Stimulated activated CD4-positive, alpha-beta T cell treated with anti-CD3 and anti-CD28 coated beads, Interleukin-15, amount 100 ng/mL, for 1 hour (primary cell): Measurements from ENCODE around the gene ANKFN1.

ENCODE experiments used
- DNase-seq, 2 donors: peaks; one replicate each; pipeline ENCODE4 v3.0.0-alpha.2; 2020; ENCODE audit warnings: low read depth in 1 of 2, low spot score in 1 of 2

The ANKFN1 gene

DNA sequence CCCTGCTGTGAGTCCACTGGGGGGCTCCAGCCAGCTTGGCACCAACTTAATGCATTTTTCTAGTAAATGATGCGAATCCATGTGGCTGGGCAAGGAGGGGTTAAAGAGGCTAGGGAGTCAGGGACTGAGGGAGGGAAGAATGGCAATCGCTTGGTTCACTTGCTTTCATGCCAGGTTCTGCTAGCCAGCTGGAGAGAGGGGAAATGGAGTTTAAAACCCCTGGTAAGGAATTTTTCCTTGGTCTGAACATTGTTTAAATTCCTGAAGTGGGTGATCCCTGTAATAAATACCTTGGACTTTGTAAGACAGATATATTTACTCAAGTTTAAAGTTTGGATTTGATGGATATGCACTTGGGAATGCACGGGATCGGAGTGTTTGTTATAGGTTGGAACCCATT, 22.8 kb downstream of the ANKFN1 start:
- no peak for DNase-seq

DNA sequence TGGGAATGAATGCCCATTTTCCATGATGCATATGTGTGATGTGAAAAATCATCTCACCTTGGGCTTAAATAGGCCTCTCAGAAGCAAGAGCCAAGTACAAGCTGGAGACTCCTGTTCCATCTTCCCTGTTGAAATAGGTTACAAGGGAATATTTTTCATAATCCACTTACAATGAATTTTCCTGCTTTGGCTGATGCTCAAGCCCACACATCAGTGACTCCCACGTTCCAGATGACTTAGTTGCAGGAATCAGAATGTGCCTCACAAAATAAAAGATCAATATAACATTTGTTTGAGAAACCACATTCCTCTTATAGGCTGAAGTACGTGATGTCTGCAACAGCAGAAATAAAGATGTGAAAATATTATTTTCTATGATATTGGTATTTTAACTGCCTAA, 24.1 kb downstream of the ANKFN1 start:
- no peak for DNase-seq

DNA sequence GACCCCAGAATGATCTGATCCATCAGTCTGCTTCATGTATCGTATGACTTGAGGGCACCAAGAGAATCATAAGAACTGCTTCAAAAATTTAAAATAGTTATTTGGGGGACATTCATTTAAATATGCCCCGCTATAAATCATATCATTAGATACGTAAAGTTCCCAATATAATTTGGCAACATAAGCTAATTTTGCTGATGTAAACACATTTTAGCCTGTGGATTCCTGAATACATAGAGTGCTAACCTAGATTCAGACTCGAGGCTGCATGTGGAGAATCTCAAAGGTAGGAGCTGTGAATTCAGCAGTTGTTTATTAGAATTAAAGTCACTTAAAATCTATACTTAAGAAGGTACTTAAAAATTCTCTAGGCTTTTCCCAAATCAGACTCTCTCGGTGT, 24.9 kb downstream of the ANKFN1 start:
- no peak for DNase-seq

DNA sequence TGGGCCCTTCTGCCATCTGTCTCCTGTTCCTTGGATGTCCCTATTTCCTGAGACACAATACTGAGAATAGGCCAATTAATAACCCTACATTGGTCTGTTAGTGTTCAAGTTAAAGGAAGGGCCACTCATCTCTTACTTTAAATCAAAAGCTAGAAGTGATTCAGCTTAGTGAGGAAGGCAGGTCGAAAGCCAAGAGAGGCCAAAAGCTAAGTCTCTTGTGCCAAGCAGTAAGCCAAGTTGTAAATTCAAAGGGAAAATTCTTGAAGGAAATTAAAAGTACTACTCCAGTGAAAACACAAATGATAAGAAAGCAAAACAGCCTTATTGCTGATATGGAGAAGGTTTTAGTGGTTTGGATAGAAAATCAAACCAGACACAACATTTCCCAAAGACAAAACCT, 28.8 kb downstream of the ANKFN1 start:
- no peak for DNase-seq

DNA sequence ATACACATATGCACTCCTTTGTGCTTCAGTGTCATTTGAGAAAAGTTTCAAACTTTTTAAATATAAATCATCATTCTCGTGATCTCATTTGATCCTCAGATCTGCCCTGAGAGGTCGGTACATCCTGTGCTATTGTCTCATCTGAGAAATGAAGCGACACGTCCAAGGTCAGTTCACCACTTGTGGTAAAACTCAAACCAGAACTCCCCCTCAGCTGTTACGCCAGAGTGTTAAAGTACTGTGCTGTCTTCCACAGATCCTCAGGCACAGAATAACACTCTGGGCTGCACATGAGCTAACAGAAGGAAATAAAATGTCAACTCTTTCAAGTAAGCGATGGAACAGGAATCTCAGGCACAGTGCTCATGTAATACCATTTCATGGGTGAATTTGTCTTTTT, 31.4 kb downstream of the ANKFN1 start:
- DNase-seq, result no peak

DNA sequence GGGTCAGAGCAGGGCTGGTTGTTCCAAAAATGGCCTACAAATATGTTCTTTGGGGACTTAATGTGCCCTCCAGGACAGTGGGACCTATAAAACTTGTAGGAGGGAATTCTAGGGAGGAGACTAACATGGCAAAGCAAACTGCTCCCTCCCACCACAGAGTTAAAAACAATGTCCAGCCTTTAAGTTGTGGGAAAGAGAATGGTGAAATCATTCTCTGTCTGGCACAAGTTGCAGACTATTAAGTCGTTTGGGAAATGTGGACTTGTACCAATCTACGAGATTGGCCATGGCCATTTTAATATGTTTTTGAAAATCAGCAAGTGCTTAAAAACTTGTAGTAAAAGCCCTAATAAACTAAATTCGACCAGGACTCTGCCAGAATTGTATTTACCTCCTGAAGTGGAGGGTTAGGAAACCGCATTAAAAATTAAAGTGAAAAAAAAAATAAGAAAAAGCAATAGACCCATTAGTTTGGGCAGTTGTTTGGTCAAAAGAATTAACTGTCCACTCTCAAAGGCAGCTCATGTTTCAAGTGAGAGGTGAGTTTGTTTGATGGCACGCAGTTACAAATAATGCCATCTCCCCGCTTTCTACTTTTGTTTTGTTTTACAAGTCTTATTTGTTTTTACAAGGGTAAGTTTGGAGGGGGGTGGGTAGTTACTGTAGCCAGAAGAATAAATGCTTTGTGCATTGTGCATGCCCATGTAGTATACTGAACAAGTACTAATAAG, 32.4 kb downstream of the ANKFN1 start:
- DNase-seq, result no peak

DNA sequence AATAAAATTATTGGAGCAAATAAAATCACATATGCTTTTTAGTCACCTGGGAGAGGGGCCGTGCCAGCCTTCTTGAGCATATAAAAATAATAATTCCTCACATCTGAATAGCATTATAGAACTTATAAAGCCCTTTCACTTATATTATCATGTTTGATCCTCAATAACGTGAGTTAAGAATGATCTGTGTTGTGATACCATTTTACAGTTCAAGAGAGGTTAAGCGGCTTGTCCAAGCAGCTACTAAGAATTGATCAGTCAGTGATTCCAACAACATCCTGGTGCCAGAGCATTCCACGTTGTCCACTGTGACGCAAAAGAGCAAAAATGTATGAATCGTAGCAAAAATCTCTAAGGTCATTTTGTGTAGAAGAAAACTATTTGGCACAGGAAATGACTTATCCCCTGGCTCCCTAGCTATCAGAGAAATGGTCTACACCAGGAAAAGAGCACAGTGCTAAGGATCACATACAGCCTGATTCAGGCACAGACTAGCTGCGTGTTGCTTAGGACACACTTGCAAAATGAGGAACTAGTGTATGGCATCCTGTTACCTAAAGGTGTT, 33.0 kb downstream of the ANKFN1 start:
- DNase-seq, result no peak

DNA sequence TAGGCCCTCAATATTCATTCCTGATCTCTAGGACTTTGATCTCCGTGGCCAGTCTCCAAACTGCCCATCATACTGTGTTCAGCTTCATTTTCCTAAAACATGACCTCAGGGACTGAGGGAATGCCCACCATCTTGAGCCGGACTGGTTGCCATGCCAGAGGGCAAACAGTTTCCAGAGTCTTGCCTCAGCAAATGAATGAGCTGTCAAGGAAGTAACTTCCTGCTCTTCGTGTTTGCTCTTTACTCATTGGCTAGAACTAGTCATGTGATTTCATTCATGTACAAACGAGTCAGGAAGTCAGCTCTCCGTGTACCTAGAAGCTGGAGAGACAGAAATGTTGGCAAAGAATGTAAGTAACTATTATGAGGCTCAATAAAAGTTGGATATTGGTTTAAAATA, 50.2 kb downstream of the ANKFN1 start:
- no peak for DNase-seq

DNA sequence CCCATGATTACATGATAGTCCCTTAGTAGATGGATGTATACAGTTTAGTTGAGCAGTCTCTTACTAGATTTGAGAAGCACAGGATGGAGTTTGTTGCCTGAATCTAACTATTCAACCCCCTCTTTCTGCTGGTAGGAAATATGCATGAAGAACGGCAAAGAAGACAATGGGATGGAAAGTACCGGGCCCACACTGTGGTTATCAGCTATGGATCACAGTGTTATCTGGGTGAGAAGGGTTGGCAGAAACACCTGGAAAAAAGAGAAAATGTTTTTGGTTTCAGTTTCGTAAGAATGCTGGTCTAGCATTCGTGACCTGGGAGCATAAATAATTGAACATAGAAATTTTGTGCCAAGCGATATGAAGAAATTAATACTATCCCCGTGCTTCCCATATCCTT, 53.1 kb downstream of the ANKFN1 start:
- no peak for DNase-seq

DNA sequence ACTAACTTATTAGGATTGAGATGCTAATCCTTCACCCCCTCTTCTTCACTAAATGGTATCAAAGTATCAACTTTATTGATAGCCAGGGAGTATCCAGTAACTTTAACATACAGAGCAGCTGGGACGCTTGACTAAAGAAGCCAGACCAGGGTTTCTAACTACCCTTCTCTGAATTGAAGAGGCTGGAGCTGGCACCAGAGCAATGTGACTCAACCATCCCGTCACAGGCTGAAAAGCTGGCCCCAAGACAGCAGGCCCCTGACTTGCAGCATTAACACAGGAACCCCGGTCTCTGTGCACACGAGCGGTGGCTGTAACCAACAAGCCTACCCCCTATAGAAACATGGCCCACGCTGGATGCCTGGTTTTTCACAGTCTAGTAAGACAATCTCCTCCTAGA, 59.8 kb downstream of the ANKFN1 start:
- DNase-seq, result no peak

DNA sequence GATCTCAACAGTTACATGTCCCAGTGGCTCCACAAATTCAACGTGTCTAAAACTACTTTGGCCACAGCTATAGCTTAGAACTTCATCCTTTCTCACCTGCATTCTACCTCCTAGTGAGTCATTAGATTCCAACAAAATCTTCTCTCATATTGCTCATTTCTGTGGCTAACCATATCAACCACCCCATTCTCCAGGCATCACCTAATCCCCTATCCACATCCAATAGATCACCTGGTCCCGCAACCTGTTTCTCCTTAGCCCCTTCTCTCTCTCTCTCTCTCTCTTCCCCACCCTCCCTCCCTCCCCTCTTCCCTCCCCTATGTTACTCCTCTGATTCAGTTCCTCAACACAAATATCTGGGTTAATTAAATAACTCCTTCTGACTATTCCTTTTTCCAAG, 64.6 kb downstream of the ANKFN1 start:
- no peak for DNase-seq

DNA sequence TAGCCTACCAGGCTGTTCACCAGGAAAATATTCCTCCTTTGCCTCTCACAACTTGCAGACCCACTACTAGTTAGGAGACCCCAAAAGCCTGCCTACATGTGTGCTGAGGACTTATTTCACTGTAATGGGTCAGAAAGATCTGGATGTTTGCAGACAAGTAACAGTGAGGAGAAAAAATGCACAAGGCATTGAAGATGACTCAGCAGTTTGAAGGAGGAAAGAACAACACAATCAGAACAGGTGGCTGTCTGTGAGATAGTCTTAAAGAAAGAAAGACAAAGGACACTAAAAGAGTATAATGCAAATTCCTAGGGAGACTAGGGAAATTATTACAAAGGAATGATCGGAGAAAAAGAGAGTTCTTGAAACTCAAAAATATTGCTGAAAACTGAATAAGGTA, 69.0 kb downstream of the ANKFN1 start:
- no peak for DNase-seq

DNA sequence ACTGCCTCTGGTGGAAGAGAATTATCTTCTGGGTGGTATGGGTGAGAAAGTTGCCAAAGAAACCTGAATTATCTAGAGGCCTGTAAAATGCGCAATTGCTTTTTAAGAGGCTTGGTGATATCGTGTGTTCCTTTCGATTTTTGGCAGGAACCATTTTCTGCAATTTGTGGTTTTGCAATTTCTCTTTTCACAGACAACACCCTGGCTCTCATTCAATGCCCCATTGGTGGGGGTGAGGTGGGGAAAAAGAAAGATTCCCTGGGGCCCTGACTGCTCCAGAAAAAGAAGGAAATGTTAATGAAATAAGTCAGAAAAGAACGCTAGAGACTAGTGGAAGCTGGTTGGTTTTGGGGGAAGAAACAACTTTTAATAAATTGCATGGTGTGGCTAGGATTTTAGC, 77.4 kb downstream of the ANKFN1 start:
- no peak for DNase-seq

DNA sequence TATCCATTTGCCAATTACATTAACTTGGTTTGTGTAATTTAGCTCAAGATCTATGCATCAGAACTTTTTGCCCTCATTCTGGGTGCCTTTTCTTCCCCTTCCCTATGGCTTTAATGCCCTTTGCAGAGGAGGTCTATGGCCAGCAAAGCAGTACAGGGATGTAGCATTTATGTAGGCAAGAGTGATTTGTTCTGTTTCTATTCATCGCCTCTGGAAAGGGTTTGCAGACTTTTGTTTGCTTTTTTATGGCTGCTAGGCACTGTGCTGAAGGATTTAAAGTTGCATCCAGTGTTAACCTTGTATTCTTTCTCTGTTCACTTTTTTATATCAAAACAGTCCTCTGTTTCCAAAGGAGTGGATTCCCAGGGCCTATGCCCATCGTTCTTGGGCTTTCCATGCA, 78.0 kb downstream of the ANKFN1 start:
- no peak for DNase-seq

DNA sequence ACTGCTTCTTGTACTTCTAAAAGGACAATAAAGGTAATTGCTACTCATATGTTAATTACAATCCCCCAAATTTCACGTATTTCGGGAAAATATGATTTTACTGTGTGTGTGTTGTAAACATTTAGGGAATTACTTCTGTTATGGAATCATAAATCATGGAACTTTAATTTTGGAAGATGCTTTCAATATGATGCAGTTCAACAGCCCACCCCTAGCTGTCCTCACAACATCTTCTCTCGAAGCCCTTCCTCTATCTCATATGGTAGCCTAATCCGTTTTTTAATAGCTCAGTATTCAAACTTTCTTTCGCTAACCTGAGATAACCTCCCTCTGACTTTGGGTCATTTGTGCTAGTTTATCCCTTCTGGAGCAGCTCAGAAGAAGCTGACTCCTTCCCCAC, 78.4 kb downstream of the ANKFN1 start:
- no peak for DNase-seq

DNA sequence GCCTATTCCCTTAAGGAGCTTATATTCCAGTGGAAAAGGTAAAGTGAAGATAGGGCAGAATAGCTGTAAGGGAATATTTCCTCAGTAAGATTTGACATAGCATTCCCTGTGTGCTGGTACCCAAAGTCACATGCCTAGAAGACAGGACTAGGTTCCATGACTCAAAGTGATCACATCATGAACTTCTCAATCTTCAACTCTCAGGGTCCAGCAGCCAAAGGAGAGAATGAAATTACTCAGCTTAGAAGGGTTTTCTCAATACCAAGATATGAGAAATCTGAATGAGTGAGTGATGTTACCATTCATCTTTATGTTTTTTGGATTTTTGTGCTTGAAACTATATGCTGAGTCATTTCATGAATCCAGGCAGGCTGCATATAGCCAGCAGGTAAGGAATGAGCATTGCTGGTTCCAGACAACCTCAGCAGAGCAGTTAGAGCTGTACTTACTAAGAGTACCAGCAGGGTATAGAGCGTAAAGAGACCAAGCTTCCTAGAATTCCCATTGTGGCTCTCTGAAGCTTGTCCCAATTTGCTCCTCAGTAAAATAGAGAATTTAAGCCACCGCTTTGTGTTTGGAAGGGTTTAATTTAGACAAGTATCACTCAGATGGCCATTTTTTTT, 91.1 kb downstream of the ANKFN1 start:
- DNase-seq, result no peak

DNA sequence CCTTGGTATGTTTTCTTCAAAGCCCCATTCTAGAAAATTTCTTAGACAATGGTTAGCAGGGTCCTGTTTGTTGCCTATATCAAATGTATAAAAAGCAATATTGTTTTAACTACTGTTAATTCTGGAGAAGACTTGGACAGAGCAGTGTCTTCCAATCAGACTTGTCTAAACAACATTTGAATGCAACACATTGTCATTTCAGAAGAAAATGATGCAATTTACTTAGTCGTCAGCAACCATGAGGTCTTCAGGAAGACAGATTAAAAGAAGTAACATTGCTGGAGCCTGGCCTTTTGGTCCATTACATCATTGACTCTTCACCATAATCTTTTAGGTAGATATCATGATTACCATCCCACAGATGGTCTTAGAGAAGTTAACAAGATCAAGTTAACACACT, 94.5 kb downstream of the ANKFN1 start:
- no peak for DNase-seq

DNA sequence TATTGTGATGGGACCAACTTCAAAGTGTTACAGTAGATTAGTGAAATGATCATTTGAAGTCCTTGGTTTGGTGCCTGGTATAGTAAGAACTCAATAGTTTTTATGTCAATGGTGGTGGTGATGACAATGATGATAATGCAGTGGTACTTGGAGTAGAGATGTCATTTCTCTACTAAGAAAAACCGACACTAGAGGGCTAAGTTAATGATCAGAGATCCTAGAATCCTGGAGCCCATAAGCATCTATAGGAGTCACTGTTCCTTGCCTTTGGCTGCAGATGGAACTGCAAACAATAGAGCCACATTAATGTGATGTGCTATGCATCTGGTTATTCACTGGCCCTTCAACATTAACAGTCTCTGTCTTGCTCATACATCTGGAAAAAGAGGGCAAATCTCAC, 103.8 kb downstream of the ANKFN1 start:
- DNase-seq, result no peak

DNA sequence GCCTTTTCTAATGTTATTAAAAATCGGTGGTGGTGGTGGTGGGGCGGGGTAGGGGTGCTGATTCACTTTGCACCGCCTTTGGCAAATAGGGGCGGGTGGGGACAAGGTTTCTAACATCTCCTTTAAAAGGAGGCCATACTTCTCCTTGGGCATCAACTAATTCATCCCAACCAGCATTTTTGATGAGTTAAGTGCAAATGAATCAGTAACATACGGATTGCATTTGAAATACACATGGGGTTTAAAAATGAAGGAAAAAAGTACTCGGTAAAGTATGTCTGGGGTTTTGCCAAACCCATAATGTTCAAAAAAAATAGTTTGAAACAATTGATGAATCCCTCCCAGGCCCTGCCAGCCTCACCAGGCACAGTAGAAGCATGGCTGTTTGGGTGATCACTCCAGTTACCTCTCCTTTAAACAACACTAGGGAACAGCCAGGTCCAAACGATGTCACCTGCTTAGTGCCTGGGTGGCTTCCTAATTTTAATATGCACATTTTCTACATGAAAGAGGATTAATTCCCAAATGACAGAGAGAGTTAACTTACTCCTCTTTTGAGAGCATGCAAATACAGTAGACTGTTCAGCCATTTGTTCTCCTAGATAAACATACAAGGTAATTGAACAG, 107.2 kb downstream of the ANKFN1 start:
- no peak for DNase-seq

DNA sequence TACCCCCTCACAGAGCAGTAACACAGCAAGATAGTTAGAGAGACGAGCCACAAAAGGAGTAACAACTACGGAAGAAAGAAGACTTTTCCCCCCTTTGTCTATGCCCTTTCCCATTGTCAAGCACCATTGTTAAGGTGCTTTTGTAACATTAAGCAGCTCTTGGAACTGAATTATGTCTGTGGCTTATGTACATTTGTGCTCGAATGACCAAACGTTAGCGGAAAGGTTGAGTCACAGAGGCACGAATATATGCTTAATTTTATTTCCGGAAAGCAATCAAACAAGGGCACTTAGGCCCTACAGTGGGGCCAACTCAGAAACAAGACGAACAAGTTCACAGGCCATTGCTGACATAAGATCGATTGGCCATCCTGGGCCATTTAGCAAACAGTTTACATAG, 109.5 kb downstream of the ANKFN1 start:
- no peak for DNase-seq

DNA sequence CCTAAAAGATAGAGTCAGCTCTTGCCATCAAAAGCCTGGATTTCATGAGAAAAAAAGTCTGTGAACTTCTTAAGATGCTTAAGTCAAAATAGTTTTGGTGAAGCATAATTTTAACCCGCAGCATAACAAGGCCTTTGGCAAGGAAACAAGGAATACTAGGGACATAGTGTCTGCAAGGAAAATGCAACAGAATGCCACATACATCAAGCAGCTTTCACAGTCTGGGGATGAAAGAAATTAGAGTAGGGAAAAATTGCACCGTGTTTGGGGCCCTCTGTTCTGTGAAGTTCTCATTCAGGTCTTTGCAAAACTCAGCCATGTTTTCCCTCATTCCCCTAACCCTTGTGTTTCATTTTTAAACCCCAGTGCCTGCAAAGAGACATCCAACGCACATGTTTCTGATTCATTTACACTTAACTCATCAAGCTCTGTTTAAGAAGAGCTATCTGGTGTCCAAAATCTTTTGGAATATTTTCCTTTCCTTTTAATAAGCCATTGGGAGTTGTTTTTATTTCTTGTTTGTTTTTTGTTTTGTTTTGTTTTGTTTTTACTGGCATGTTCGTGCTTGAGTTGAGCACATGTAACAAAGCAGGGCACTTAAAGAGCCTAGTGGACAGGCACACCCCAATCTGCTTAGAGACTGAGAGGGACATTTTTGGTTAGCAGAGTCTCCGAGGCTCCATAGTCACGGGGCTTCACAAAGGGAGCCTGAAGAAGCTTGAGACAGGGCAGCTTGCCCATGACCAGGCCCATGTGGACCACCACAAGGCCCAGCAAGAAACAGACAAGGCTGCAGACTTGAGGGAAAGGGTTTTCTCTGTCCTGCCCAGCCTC, 116.5 kb downstream of the ANKFN1 start:
- no peak for DNase-seq

DNA sequence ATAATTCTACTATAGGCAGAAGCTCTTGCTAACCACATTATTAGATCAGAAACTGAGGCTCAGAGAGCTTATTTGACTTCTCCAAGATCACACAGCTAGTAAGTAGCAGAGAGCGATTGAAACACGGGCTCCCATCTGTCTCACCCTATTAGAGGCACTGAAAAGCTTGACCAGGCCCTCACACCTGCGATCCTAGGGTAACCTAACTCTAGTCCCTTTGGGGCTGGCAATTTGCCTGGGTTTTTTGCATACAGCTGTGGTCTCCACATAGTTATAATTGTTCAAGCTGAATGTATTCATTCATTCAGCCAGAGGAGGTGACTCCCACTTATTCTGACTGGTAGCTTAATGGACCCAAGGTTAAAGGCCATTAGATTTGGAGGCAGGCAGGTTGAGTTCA, 121.2 kb downstream of the ANKFN1 start:
- no peak for DNase-seq
